IMR-90 (cell line): ENCODE measurements around the gene SKIC8.

Source experiments
- BHLHE40 ChIP-seq: fragments of 150-350 bp; IDR thresholded peaks from 2 replicates; pipeline ENCODE4 v1.6.1; 2016; ENCODE audit warnings: mild to moderate bottlenecking, low read depth, low read length
- CEBPB ChIP-seq: IDR thresholded peaks from 2 replicates; pipeline ENCODE4 v1.6.1; 2012; ENCODE audit warnings: low read depth, low read length, improper control_type of control experiment
- CHD1 ChIP-seq: IDR thresholded peaks from 2 replicates; pipeline ENCODE4 v1.6.1; 2012; ENCODE audit warnings: low read depth, low read length, improper control_type of control experiment
- CTCF ChIP-seq: conservative IDR thresholded peaks from 2 replicates; pipeline ENCODE4 v1.5.1; 2012; ENCODE audit warnings: mild to moderate bottlenecking, low read depth, low read length, improper control_type of control experiment
- FOS ChIP-seq: fragments of 150-350 bp; IDR thresholded peaks from 2 replicates; pipeline ENCODE4 v1.6.1; 2016; ENCODE audit warnings: low read depth, low read length
- MAFK ChIP-seq: IDR thresholded peaks from 2 replicates; pipeline ENCODE4 v1.6.1; 2012; ENCODE audit warnings: low read depth, low read length, improper control_type of control experiment
- MXI1 ChIP-seq: IDR thresholded peaks from 2 replicates; pipeline ENCODE4 v1.6.1; 2012; ENCODE audit warnings: low read depth, mild to moderate bottlenecking, low read length, moderate library complexity, borderline replicate concordance
- NFE2L2 ChIP-seq: fragments of 150-350 bp; IDR thresholded peaks from 2 replicates; pipeline ENCODE4 v1.6.1; 2016; ENCODE audit warnings: low read depth, mild to moderate bottlenecking, low read length
- POLR2A ChIP-seq: IDR thresholded peaks from 2 replicates; pipeline ENCODE4 v1.6.1; 2012; ENCODE audit warnings: mild to moderate bottlenecking, low read depth, low read length
- RCOR1 ChIP-seq: IDR thresholded peaks from 2 replicates; pipeline ENCODE4 v1.6.1; 2012; ENCODE audit warnings: mild to moderate bottlenecking, low read length, improper control_type of control experiment; ENCODE audit not compliant: insufficient replicate concordance
- RFX5 ChIP-seq: IDR thresholded peaks from 2 replicates; pipeline ENCODE4 v1.8.0; 2012; ENCODE audit warnings: low read depth, mild to moderate bottlenecking, low read length, moderate library complexity
- SMC3 ChIP-seq: fragments of 150-350 bp; IDR thresholded peaks from 2 replicates; pipeline ENCODE4 v1.6.1; 2016; ENCODE audit warnings: low read depth, mild to moderate bottlenecking, antibody characterized with exemption, low read length, moderate library complexity
- USF2 ChIP-seq: fragments of 150-350 bp; IDR thresholded peaks from 2 replicates; pipeline ENCODE4 v1.6.1; 2017; ENCODE audit warnings: mild to moderate bottlenecking, antibody characterized with exemption, low read length, low read depth

- TF ChIP-seq CTCF, result no peak
- TF ChIP-seq CEBPB, result no peak
- no peak for TF ChIP-seq BHLHE40
- TF ChIP-seq POLR2A, result no peak
- TF ChIP-seq USF2, result no peak
- TF ChIP-seq RFX5, result no peak
- TF ChIP-seq CHD1, result no peak
- TF ChIP-seq NFE2L2, result no peak
- TF ChIP-seq MXI1, result no peak
- TF ChIP-seq SMC3, result no peak
- no peak for TF ChIP-seq FOS
- no peak for TF ChIP-seq RCOR1
- TF ChIP-seq MAFK, result no peak
These were observed 34.3 kb downstream of the SKIC8 start for GRCh38 chr15:78265137-78265460.
